ENCODE data around the gene CTNNA3. TPM values are rescaled to one million over a fixed set of nuclear protein-coding genes. Genes with fewer than 3 reads are reported as not detected.

The CTNNA3 gene
- total RNA-seq, 1 donor from 2014 or later: not detected

- H3K27ac Mint-ChIP-seq: no peak overlapping the region
- H3K9me3 Mint-ChIP-seq: no peaks in the 10 kb centered on the region
- no peak overlapping the region for H3K4me3 Mint-ChIP-seq
- H3K27me3 Mint-ChIP-seq (ENCODE audit: insufficient read depth): no peaks in the 10 kb centered on the region
- no peak for DNase-seq (ENCODE audit: low spot score)
- no peaks in the 10 kb centered on the region for H3K36me3 Mint-ChIP-seq (ENCODE audit: low read depth)
- no peaks in the 10 kb centered on the region for H3K4me1 Mint-ChIP-seq (ENCODE audit: low read depth)
- intact Hi-C loops (cut with micrococcal nuclease): no loop called here
These were observed 1788.7 kb downstream of the CTNNA3 start for GRCh38 chr10:65907199-65907712.

GRCh38 chr10:65903620-65904019 lies 1792.4 kb downstream of the CTNNA3 start:
- Mint-ChIP-seq H3K9me3 (no peaks in the 10 kb centered on the region), H3K36me3 (ENCODE audit: low read depth) (no peaks in the 10 kb centered on the region), H3K27me3 (ENCODE audit: insufficient read depth) (no peaks in the 10 kb centered on the region), H3K4me1 (ENCODE audit: low read depth) (no peaks in the 10 kb centered on the region), H3K4me3 (no peak overlapping the region), H3K27ac (no peak overlapping the region)
- DNase-seq (ENCODE audit: low spot score): no peak
- intact Hi-C loops (cut with micrococcal nuclease): no loop called here

DNA sequence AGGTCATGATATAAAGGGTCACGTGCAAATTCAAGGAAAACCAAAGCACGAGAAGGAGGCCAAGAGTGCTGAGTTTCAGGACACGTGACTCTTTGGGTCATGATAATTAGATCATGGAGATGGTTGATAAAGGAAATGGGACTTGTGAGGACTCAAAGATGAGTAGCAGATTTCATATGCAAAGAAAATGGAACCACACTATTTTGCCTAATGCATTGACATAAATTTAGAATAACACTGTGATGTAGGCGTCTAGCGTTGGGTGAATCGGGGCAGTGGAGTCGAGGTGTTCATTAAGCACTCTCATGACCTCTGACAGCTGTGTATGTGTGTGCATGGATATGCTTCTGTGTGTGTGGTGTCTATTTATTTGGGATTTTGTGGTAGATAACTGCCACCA lies 1795.7 kb downstream of the CTNNA3 start:
- H3K9me3 Mint-ChIP-seq: no peaks in the 10 kb centered on the region
- no peaks in the 10 kb centered on the region for H3K27me3 Mint-ChIP-seq (ENCODE audit: insufficient read depth)
- H3K27ac Mint-ChIP-seq: no peak overlapping the region
- no peaks in the 10 kb centered on the region for H3K4me1 Mint-ChIP-seq (ENCODE audit: low read depth)
- no peaks in the 10 kb centered on the region for H3K36me3 Mint-ChIP-seq (ENCODE audit: low read depth)
- no peak for DNase-seq (ENCODE audit: low spot score)
- intact Hi-C loops (cut with micrococcal nuclease): no loop called here
- no peak overlapping the region for H3K4me3 Mint-ChIP-seq

DNA sequence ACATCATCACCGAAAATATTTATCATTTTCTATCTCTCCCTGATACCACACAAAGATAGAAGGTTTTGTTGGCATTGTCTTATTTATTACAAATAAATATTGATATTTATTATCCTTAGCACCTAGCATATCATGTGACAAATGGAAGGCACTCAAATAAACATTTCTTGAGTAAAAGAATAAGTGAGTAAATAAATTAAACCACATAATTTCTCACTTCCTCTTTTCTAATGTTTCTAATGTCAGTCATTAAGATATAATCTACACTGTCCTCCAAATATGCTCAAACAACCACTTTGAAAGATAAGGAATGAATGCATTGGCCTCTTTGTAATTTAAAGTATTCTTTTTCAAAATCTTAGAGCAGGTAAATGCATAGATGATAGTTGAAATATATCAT lies 1797.9 kb downstream of the CTNNA3 start:
- Mint-ChIP-seq H3K36me3 (ENCODE audit: low read depth) (no peaks in the 10 kb centered on the region), H3K4me1 (ENCODE audit: low read depth) (no peaks in the 10 kb centered on the region), H3K9me3 (no peaks in the 10 kb centered on the region), H3K4me3 (no peak overlapping the region), H3K27ac (no peak overlapping the region), H3K27me3 (ENCODE audit: insufficient read depth) (no peaks in the 10 kb centered on the region)
- intact Hi-C loops (cut with micrococcal nuclease): no loop called here
- DNase-seq (ENCODE audit: low spot score): no peak

- Mint-ChIP-seq H3K4me1 (ENCODE audit: low read depth) (no peaks in the 10 kb centered on the region), H3K27ac (no peak overlapping the region), H3K9me3 (peaks cover 3% of the 10 kb centered on the region), H3K27me3 (ENCODE audit: insufficient read depth) (no peaks in the 10 kb centered on the region), H3K36me3 (ENCODE audit: low read depth) (no peaks in the 10 kb centered on the region), H3K4me3 (no peak overlapping the region)
- no peak for DNase-seq (ENCODE audit: low spot score)
- intact Hi-C loops (cut with micrococcal nuclease): no loop called here
These were observed 1801.0 kb downstream of the CTNNA3 start for GRCh38 chr10:65894961-65895360.

DNA sequence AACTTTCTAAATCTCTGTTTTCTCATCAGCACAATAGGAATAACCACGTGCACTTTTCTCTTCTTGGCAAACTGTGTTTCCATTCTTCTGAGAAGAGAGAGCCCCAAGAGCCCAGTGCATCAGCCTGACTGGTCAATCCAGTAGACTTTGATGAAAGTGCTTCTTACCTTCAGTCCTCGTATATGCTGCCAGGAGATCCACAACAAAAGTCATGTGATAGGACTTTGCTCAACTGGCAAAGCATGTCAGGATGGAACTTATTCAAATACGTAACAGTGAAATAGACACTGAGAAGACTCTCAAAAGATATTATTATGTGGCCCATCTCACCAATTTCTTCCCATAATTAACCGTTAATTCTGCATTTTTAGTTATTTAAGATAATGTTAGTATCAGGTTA lies 1801.6 kb downstream of the CTNNA3 start:
- Mint-ChIP-seq H3K27ac (no peak overlapping the region), H3K36me3 (ENCODE audit: low read depth) (no peaks in the 10 kb centered on the region), H3K9me3 (peaks cover 3% of the 10 kb centered on the region), H3K27me3 (ENCODE audit: insufficient read depth) (no peaks in the 10 kb centered on the region), H3K4me1 (ENCODE audit: low read depth) (no peaks in the 10 kb centered on the region), H3K4me3 (no peak overlapping the region)
- no peak for DNase-seq (ENCODE audit: low spot score)
- intact Hi-C loops (cut with micrococcal nuclease): no loop called here

- intact Hi-C loops (cut with micrococcal nuclease): no loop called here
- Mint-ChIP-seq H3K27me3 (ENCODE audit: insufficient read depth) (no peaks in the 10 kb centered on the region), H3K4me1 (ENCODE audit: low read depth) (no peaks in the 10 kb centered on the region), H3K4me3 (no peak overlapping the region), H3K36me3 (ENCODE audit: low read depth) (no peaks in the 10 kb centered on the region), H3K27ac (no peak overlapping the region), H3K9me3 (peaks cover 3% of the 10 kb centered on the region)
- no peak for DNase-seq (ENCODE audit: low spot score)
These were observed 1802.3 kb downstream of the CTNNA3 start for GRCh38 chr10:65893676-65894075.

DNA sequence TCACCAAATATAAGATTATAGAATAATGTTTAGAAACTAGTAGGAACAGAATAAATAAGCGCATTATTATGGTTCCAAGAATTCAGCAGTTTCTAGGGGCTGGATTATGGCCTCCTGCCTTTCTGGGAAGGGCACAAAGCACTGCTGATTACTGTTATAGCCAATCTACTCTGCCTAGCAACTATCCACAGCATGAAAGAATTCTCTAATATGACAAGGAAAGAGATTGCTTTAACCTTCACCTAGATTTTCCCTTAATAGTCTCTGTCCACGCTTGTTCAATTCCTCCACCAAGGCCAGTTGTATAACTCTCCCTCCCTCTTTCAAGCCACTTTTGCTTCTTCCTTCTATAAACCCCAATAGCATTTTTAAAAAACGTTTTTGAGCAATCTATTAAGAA lies 1803.7 kb downstream of the CTNNA3 start:
- H3K4me3 Mint-ChIP-seq: no peak overlapping the region
- H3K36me3 Mint-ChIP-seq (ENCODE audit: low read depth): no peaks in the 10 kb centered on the region
- H3K4me1 Mint-ChIP-seq (ENCODE audit: low read depth): no peaks in the 10 kb centered on the region
- DNase-seq (ENCODE audit: low spot score): no peak
- no peak overlapping the region for H3K27ac Mint-ChIP-seq
- intact Hi-C loops (cut with micrococcal nuclease): no loop called here
- no peaks in the 10 kb centered on the region for H3K27me3 Mint-ChIP-seq (ENCODE audit: insufficient read depth)
- peaks cover 3% of the 10 kb centered on the region for H3K9me3 Mint-ChIP-seq

DNA sequence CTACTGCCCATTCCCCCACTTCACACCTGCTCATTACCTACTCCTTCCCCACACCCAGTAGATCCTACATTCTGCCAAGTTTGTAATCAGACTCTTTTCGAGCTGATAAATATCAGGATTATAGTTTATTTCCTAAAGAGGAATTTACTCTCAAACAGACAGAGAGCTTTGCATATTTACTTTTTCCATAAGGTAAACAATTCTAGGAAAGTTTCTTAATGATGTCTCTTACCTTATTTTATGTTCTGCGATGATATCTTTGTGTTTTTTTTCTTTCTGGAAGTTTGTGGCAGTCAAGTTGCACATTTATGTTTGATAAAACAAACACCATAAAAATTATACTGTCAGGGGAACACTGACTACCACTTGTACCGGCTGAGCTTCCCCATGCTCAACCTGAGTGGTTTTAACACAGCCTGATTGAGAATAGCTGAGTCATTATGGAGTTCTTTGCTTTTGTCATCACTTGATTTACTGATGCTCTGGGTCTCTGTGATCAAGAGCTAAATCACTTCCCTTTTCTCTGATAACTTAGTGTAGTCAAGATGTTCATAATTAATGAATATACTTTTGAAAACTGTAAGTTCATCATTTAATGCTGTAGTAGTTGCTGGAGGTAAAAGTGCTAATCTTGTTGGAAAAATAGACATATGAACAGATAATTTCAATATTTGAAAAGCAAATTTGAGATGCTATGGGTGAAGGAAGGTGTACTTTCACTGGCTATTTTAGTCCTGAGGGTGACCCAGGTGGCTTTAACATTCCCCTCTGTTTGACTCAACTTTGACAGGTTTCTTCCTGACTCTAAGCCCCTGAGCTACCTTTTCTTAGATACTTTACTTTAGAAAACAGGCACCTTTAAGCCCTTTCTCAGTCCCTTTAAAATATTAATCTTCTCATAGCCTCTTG lies 1804.7 kb downstream of the CTNNA3 start:
- H3K27me3 Mint-ChIP-seq (ENCODE audit: insufficient read depth): no peaks in the 10 kb centered on the region
- H3K36me3 Mint-ChIP-seq (ENCODE audit: low read depth): no peaks in the 10 kb centered on the region
- no peaks in the 10 kb centered on the region for H3K4me1 Mint-ChIP-seq (ENCODE audit: low read depth)
- no peak for DNase-seq (ENCODE audit: low spot score)
- intact Hi-C loops (cut with micrococcal nuclease): no loop called here
- peaks cover 3% of the 10 kb centered on the region for H3K9me3 Mint-ChIP-seq
- H3K27ac Mint-ChIP-seq: no peak overlapping the region
- no peak overlapping the region for H3K4me3 Mint-ChIP-seq

DNA sequence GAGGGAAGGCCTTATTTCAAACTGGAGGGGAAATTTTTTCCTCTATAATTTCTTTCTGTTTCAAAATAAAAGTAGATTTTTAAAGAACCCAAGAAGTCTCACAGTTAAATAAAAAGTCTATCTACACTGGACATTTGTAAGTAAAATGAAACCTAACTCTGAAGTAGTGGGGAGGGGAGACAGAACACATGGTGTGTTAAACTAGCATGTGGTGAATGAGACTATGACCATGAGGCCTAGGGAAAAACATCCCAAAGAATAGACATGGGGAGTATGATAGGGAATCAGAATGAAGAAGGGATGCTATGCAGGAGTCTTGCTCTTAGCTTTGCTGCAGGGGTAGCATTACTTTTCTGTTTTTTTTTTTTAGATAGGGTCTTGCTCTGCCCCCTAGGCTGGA lies 1831.5 kb downstream of the CTNNA3 start:
- Mint-ChIP-seq H3K27me3 (ENCODE audit: insufficient read depth) (no peaks in the 10 kb centered on the region), H3K9me3 (peaks cover 3% of the 10 kb centered on the region), H3K4me3 (no peak overlapping the region), H3K4me1 (ENCODE audit: low read depth) (no peaks in the 10 kb centered on the region), H3K36me3 (ENCODE audit: low read depth) (no peaks in the 10 kb centered on the region), H3K27ac (no peak overlapping the region)
- intact Hi-C loops (cut with micrococcal nuclease): no loop called here
- DNase-seq (ENCODE audit: low spot score): no peak

DNA sequence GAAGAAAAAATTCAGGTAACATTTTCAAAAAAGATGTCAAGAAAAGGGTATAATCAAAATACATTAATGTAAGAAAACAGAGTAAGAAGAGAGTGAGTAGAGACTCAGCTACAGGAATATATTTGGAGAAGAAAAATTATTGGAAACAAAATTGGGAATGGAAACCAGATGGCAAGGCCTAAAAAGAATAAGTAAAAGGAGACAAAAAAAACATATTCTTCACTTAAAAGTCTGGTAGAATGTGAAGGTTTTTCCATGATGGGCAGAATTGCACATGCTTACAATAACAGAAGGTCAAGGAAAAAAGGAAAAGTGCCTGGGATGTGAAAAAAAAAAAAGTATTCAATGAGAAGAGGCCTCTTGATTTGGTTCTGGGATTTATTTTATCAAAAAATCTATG lies 1832.0 kb downstream of the CTNNA3 start:
- Mint-ChIP-seq H3K4me3 (no peak overlapping the region), H3K27me3 (ENCODE audit: insufficient read depth) (no peaks in the 10 kb centered on the region), H3K36me3 (ENCODE audit: low read depth) (no peaks in the 10 kb centered on the region), H3K9me3 (peaks cover 3% of the 10 kb centered on the region), H3K27ac (no peak overlapping the region), H3K4me1 (ENCODE audit: low read depth) (no peaks in the 10 kb centered on the region)
- intact Hi-C loops (cut with micrococcal nuclease): no loop called here
- no peak for DNase-seq (ENCODE audit: low spot score)

Data from activated T-helper 1 cell treated with anti-CD3 and anti-CD28 coated beads, Interleukin-12 subunit alpha, Interleukin-12 subunit beta, Interleukin-2, Interleukin-4 antibody, amounts not matched to agents 30 ng/mL and 10 ng/mL and 1 ng/mL, durations not matched to agents 14 hours and 24 hours and 36 hours (primary cell).